Lung (tissue), 12 donors: ENCODE results near the gene BRD4. TPM values are rescaled to one million over a fixed set of nuclear protein-coding genes. Genes with fewer than 3 reads are reported as not detected.
"Not testable (repeated sequence)": the region's sequence is repeated elsewhere in the genome, so short reads cannot be mapped to it uniquely, and the experiment has no call there.

ENCODE experiments used
- ATAC-seq: fragments of 200-7000 bp; cut with Tn5 transposase; one replicate; pipeline ENCODE4 v1.9.1; 2020; ENCODE audit warnings: moderate number of reproducible peaks; ENCODE audit not compliant: insufficient read depth, low FRiP score
- DNase-seq, 3 donors: peaks; one replicate each; pipeline ENCODE4 v3.0.0-alpha.2; 2013 to 2017
- H3K27ac ChIP-seq, 2 donors: one replicate each; pipeline ENCODE4 v1.5.1; 2013; ENCODE audit warnings: mild to moderate bottlenecking in 2 of 2, moderate library complexity in 2 of 2, control low read depth in 1 of 2, inconsistent platforms in 1 of 2, low read depth in 1 of 2, low read length in 1 of 2
- H3K27me3 ChIP-seq, 3 donors: one replicate each; pipeline ENCODE4 v1.5.1; 2013; ENCODE audit warnings: low read length in 2 of 3; ENCODE audit not compliant: control insufficient read depth in 3 of 3, insufficient read depth in 3 of 3
- H3K36me3 ChIP-seq, 4 donors: one replicate each; pipeline ENCODE4 v1.5.1; 2013; ENCODE audit warnings: low read length in 4 of 4, mild to moderate bottlenecking in 1 of 4, moderate library complexity in 1 of 4; ENCODE audit not compliant: control insufficient read depth in 4 of 4, insufficient read depth in 4 of 4
- H3K4me1 ChIP-seq, 5 donors: one replicate each; pipeline ENCODE4 v1.5.1; 2013; ENCODE audit warnings: low read length in 5 of 5, mild to moderate bottlenecking in 2 of 5, moderate library complexity in 1 of 5; ENCODE audit not compliant: control insufficient read depth in 5 of 5, insufficient read depth in 5 of 5
- H3K4me3 ChIP-seq: one replicate; pipeline ENCODE4 v1.5.1; 2013; ENCODE audit warnings: mild to moderate bottlenecking, control low read depth, moderate library complexity
- H3K9ac ChIP-seq, 2 donors: one replicate each; pipeline ENCODE4 v1.5.1; 2013; ENCODE audit warnings: low read length in 2 of 2, control low read depth in 1 of 2; ENCODE audit not compliant: insufficient read depth in 1 of 2
- H3K9me3 ChIP-seq, 4 donors: one replicate each; pipeline ENCODE4 v1.5.1; 2013; ENCODE audit warnings: low read length in 3 of 4, mild to moderate bottlenecking in 1 of 4, moderate library complexity in 1 of 4; ENCODE audit not compliant: control insufficient read depth in 4 of 4, insufficient read depth in 3 of 4
- WGBS, 2 donors: extraction: QIAGEN DNeasy Blood & Tissue Kit; methylation state at CpG; one replicate each; pipeline ENCODE4 v1.1.7; 2013; 5-methylcytosine and 5-hydroxymethylcytosine counted together
- polyA plus RNA-seq, 2 donors: library from polyadenylated mRNA; stranded (reverse); fragments of 200-250 nt; gene quantifications; one replicate each; pipeline ENCODE4 v1.2.1, GENCODE V29; 2013
- total RNA-seq, 2 donors: library from RNA; depleted of rRNA in 1 of 2; stranded (reverse); fragments of >200 nt in 1 of 2; gene quantifications; one replicate each; pipeline ENCODE4 v1.2.1, GENCODE V29; 2014 to 2021
- TF ChIP-seq, protein P1 (sequence below): IDR thresholded peaks from 2 replicates; pipeline ENCODE4 v1.5.1; 2012; ENCODE audit warnings: mild to moderate bottlenecking; ENCODE audit errors: control extremely low read depth, extremely low read depth
- donor health status: control.
- donor health status: control.
- donor health status: Bipolar disorder and iron deficiency.
- donor health status: healthy.
- donor health status: DM: yes; HTN: yes; CAD: no.

The BRD4 gene
- total and polyA plus RNA-seq, 4 donors, result 23.2 to 89.0 (median 37.7) TPM

DNA sequence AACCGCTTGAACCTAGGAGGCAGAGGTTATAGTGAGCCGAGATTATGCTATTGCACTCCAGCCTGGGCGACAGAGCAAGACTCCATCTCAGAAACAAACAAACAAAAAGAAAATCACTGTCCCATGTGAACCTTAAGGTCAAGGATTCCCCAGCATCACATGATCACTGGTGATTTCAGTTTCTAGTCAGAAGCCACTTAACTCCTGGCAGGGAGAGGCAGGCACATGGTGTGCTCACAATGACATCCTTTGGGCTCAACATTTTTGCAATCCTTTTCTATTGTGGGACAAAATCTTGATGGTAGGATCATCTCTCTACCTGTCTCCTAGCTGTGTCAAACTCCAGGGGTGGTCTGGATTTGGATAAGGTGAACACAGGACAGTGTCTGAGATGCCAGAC lies 35.1 kb upstream of the BRD4 start:
- DNase-seq (no peak), ATAC-seq (no peak)
- Histone ChIP-seq H3K9me3 (no peaks in the 10 kb centered on the region), H3K4me3 (no peak overlapping the region), H3K36me3 (peaks cover 11 to 62% (median 44%) of the 10 kb centered on the region in 4 donors), H3K4me1 (no peaks in the 10 kb centered on the region), H3K27me3 (no peaks in the 10 kb centered on the region), H3K9ac (no peak overlapping the region), H3K27ac (peak overlapping the region in 1 of 2 donors; percentile 56)
- 87 to 96% methylated on average over 3 of the region's 3 CpGs for WGBS, 2 donors
- TF ChIP-seq, protein P1, sequence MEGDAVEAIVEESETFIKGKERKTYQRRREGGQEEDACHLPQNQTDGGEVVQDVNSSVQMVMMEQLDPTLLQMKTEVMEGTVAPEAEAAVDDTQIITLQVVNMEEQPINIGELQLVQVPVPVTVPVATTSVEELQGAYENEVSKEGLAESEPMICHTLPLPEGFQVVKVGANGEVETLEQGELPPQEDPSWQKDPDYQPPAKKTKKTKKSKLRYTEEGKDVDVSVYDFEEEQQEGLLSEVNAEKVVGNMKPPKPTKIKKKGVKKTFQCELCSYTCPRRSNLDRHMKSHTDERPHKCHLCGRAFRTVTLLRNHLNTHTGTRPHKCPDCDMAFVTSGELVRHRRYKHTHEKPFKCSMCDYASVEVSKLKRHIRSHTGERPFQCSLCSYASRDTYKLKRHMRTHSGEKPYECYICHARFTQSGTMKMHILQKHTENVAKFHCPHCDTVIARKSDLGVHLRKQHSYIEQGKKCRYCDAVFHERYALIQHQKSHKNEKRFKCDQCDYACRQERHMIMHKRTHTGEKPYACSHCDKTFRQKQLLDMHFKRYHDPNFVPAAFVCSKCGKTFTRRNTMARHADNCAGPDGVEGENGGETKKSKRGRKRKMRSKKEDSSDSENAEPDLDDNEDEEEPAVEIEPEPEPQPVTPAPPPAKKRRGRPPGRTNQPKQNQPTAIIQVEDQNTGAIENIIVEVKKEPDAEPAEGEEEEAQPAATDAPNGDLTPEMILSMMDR, result no peak

GRCh38 chr19:15365264-15365663 lies 32.9 kb upstream of the BRD4 start:
- H3K4me3 ChIP-seq, result no peak overlapping the region
- no peak for DNase-seq
- H3K27me3 ChIP-seq, result no peaks in the 10 kb centered on the region
- WGBS, 2 donors, result 94 to 95% methylated on average over 6 of the region's 6 CpGs
- H3K27ac ChIP-seq, result no peak overlapping the region
- no peaks in the 10 kb centered on the region for H3K4me1 ChIP-seq
- TF ChIP-seq, protein P1, result no peak
- no peak overlapping the region for H3K9ac ChIP-seq
- ATAC-seq, result no peak
- H3K9me3 ChIP-seq, result no peaks in the 10 kb centered on the region
- H3K36me3 ChIP-seq, result peaks cover 17 to 63% (median 40%) of the 10 kb centered on the region in 4 donors

- H3K9me3 ChIP-seq, H3K4me3 ChIP-seq, H3K27me3 ChIP-seq, H3K4me1 ChIP-seq, H3K27ac ChIP-seq, DNase-seq, ATAC-seq, H3K9ac ChIP-seq: not testable (repeated sequence)
- H3K36me3 ChIP-seq, result peaks cover 20 to 61% (median 37%) of the 10 kb centered on the region in 4 donors
- 64 to 83% methylated on average over 3 of the region's 3 CpGs for WGBS, 2 donors
These were observed 31.5 kb upstream of the BRD4 start for GRCh38 chr19:15363791-15364190.

DNA sequence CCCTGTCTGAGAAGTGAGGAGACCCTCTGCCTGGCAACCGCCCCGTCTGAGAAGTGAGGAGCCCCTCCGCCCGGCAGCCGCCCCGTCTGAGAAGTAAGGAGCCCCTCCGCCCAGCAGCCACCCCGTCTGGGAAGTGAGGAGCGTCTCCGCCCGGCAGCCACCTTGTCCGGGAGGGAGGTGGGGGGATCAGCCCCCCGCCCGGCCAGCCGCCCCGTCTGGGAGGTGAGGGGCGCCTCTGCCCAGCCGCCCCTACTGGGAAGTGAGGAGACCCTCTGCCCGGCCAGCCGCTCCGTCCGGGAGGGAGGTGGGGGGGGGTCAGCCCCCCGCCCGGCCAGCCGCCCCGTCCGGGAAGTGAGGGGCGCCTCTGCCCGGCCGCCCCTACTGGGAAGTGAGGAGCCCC lies 30.7 kb upstream of the BRD4 start:
- H3K4me1 ChIP-seq, ATAC-seq, DNase-seq, H3K27ac ChIP-seq, H3K9ac ChIP-seq, H3K9me3 ChIP-seq, H3K27me3 ChIP-seq, H3K4me3 ChIP-seq: not testable (repeated sequence)
- peaks cover 26 to 60% (median 42%) of the 10 kb centered on the region in 4 donors for H3K36me3 ChIP-seq
- WGBS, 2 donors, result 95 to 97% methylated on average over 12 to 30 of the region's 30 CpGs

GRCh38 chr19:15360015-15360414 lies 27.7 kb upstream of the BRD4 start:
- peaks cover 36 to 59% (median 42%) of the 10 kb centered on the region in 4 donors for H3K36me3 ChIP-seq
- WGBS, 2 donors, result 57 to 75% methylated on average over 4 of the region's 4 CpGs
- ATAC-seq, result not testable (repeated sequence)

More at GRCh38 chr19:15360015-15360414, 27.7 kb upstream of the BRD4 start:
- not testable (repeated sequence) for DNase-seq, H3K4me1 ChIP-seq, H3K4me3 ChIP-seq, H3K27me3 ChIP-seq, H3K27ac ChIP-seq, H3K9me3 ChIP-seq, H3K9ac ChIP-seq
